ENCODE results near the gene ORMDL1.

The ORMDL1 gene

GRCh38 chr2:189783927-189784867, at the start of gene ORMDL1, which contains the start of gene PMS1:
ORMDL1 (minus strand) TSS chr2:189784339; CDS start chr2:189782595, 1,744 bp downstream.
PMS1 (plus strand) TSS chr2:189784450; CDS start chr2:189791810, 7,360 bp downstream.
- TF ChIP-seq CTCF (IDR thresholded peaks at IDR 0.05; ENCODE audit: insufficient read depth, low read length, poor library complexity, severe bottlenecking), result no peak
- Histone ChIP-seq H3K36me3 (ENCODE audit: control insufficient read depth, insufficient read depth, low read length) (peaks cover 2% of the 10 kb centered on the region), H3K4me3 (replicated peaks; ENCODE audit: low read depth, low read length) (peak within 1 kb of the TSS; percentile 89), H3K27me3 (replicated peaks; ENCODE audit: control insufficient read depth, insufficient read depth, low read length) (no peaks in the 10 kb centered on the region)
- DNase-seq (ENCODE audit: extremely low read depth, insufficient read length), result peak; percentile 98

GRCh38 chr2:189830510-189830909, 46.4 kb upstream of the ORMDL1 start:
- DNase-seq (ENCODE audit: extremely low read depth, insufficient read length), result no peak
- Histone ChIP-seq H3K36me3 (ENCODE audit: control insufficient read depth, insufficient read depth, low read length) (peaks cover 2% of the 10 kb centered on the region; the same call in 1 of the 2 replicates), H3K4me3 (replicated peaks; ENCODE audit: low read depth, low read length) (no peak overlapping the region), H3K27me3 (replicated peaks; ENCODE audit: control insufficient read depth, insufficient read depth, low read length) (no peaks in the 10 kb centered on the region)
- no peak for TF ChIP-seq CTCF (IDR thresholded peaks at IDR 0.05; ENCODE audit: insufficient read depth, low read length, poor library complexity, severe bottlenecking)

- no peak for DNase-seq (ENCODE audit: extremely low read depth, insufficient read length)
- peaks cover 2% of the 10 kb centered on the region; the same call in 1 of the 2 replicates for H3K36me3 ChIP-seq (ENCODE audit: control insufficient read depth, insufficient read depth, low read length)
- no peak for TF ChIP-seq CTCF (IDR thresholded peaks at IDR 0.05; ENCODE audit: insufficient read depth, low read length, poor library complexity, severe bottlenecking)
- no peak overlapping the region for H3K4me3 ChIP-seq (replicated peaks; ENCODE audit: low read depth, low read length)
- no peaks in the 10 kb centered on the region for H3K27me3 ChIP-seq (replicated peaks; ENCODE audit: control insufficient read depth, insufficient read depth, low read length)
These were observed 45.1 kb upstream of the ORMDL1 start for GRCh38 chr2:189829102-189829833.

- no peak for TF ChIP-seq CTCF (IDR thresholded peaks at IDR 0.05; ENCODE audit: insufficient read depth, low read length, poor library complexity, severe bottlenecking)
- no peak for DNase-seq (ENCODE audit: extremely low read depth, insufficient read length)
- H3K27me3 ChIP-seq (replicated peaks; ENCODE audit: control insufficient read depth, insufficient read depth, low read length), result no peaks in the 10 kb centered on the region
- peaks cover 2% of the 10 kb centered on the region for H3K36me3 ChIP-seq (ENCODE audit: control insufficient read depth, insufficient read depth, low read length)
- H3K4me3 ChIP-seq (replicated peaks; ENCODE audit: low read depth, low read length), result no peak overlapping the region
These were observed 41.9 kb upstream of the ORMDL1 start for GRCh38 chr2:189826039-189826438.

- TF ChIP-seq CTCF (IDR thresholded peaks at IDR 0.05; ENCODE audit: insufficient read depth, low read length, poor library complexity, severe bottlenecking), result no peak
- H3K27me3 ChIP-seq (replicated peaks; ENCODE audit: control insufficient read depth, insufficient read depth, low read length), result no peaks in the 10 kb centered on the region
- DNase-seq (ENCODE audit: extremely low read depth, insufficient read length), result no peak
- peaks cover 2% of the 10 kb centered on the region for H3K36me3 ChIP-seq (ENCODE audit: control insufficient read depth, insufficient read depth, low read length)
- no peak overlapping the region for H3K4me3 ChIP-seq (replicated peaks; ENCODE audit: low read depth, low read length)
These were observed 40.7 kb upstream of the ORMDL1 start for GRCh38 chr2:189824694-189825396.
